ENCODE data around the gene AIP. TPM values are rescaled to one million over a fixed set of nuclear protein-coding genes. Genes with fewer than 3 reads are reported as not detected.
"Not testable (repeated sequence)": the region's sequence is repeated elsewhere in the genome, so short reads cannot be mapped to it uniquely, and the experiment has no call there.

AIP gene
- total RNA-seq, 1 donor from 2014 or later, result 42.8 TPM

- peak; percentile 88 for DNase-seq
Observed at GRCh38 chr11:67468759-67469507, 13.9 kb upstream of the AIP start, which contains the start of gene TMEM134. Gene TMEM134, minus strand, starts transcription at chr11:67469251. Its CDS starts 59 bp downstream, at chr11:67469192.

DNA sequence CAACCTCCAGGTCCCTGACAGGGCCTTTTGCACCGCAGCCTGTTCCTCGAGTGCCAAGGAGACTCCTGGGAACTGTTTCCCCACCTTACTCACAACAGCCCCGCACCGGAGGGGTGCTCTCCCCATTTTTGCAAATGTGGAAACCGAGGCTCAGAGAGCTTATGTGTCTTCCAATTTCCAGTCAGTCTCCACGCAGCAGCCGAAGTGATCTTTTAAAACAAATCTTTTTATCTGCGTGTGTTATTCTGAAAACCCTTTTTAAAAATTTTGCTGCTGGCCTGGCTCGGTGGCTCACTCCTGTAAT is 13.4 kb upstream of the AIP start:
- DNase-seq, result no peak

DNA sequence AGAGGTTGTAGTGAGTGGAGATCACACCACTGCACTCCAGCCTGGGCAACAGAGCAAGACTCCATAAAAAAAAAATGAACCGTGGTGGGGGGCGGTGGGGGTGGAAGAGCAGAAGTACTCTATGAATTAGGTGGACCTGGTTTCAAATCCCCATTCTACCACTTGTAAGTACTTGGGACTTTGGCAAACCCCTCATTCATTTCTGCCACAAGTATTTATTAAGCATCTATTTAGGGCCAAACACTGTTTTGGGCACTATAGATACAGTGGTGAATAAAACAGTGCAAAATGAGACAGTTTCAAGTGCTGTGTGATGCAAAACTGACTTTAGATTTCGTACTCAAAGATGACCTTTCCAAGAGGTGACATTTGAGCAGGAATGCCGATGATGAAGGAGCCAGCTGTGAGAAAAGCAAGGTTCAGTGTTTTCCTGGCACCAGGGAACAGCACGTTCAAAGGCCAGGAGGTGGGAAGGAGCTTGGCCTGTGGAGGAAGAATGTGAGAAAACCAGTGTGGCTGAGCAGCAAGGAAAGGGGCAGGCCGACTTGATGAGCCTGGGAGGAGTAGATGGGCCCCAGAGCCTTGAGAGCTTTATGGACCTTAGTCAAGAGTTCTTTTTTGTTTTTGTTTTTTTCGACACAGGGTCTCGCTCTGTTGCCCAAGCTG is 12.4 kb upstream of the AIP start:
- no peak for DNase-seq

DNA sequence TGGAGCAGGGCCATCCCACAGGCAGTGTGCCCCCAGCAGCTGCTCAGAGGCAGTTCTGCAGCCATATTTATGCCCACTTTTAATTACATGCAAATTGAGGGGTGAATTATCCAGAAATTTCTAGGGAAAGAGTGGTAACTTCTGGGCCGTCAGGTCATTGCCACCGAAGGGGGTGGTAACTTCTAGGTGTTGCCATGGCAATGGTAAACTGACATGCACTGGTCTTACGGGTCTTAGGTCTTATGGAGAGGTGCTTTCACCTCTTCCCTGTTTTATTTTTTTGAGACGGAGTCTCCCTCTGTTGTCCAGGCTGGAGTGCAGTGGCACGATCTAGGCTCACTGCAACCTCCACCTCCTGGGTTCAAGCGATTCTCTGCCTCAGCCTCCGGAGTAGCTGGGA is 9.9 kb upstream of the AIP start:
- no peak for DNase-seq

DNA sequence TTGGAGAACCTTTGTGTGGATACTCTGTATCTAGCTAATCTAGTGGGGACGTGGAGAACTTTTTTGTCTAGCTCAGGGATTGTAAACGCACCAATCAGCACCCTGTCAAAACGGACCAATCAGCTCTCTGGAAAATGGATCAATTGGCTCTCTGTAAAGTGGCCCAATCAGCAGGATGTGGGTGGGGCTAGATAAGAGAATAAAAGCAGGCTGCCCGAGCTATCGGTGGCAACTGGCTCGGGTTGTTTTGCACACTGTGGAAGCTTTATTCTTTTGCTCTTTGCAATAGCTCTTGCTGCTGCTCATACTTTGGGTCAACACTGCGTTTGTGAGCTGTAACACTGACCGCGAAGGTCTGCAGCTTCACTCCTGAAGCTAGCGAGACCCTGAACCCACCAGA is 6.1 kb upstream of the AIP start:
- DNase-seq, result not testable (repeated sequence)

DNA sequence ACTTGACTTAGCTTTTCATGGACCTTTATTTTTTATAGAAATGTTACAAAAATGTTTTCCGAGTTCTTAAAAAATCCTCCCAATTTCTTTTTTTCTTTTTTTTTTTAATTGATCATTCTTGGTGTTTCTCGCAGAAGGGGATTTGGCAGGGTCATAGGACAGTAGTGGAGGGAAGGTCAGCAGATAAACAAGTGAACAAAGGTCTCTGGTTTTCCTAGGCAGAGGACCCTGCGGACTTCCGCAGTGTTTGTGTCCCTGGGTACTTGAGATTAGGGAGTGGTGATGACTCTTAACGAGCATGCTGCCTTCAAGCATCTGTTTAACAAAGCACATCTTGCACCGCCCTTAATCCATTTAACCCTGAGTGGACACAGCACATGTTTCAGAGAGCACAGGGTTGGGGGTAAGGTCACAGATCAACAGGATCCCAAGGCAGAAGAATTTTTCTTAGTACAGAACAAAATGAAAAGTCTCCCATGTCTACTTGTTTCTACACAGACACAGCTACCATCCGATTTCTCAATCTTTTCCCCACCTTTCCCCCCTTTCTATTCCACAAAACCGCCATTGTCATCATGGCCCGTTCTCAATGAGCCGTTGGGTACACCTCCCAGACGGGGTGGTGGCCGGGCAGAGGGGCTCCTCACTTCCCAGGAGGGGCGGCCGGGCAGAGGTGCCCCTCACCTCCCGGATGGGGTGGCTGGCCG is 5.3 kb upstream of the AIP start:
- not testable (repeated sequence) for DNase-seq

- DNase-seq, result no peak
Observed at GRCh38 chr11:67482275-67482826, 475 bp upstream of the AIP start.

GRCh38 chr11:67483831-67484665 is 1.2 kb downstream of the AIP start:
- DNase-seq, result no peak

GRCh38 chr11:67484847-67485311 is 2.1 kb downstream of the AIP start:
- DNase-seq, result no peak

DNA sequence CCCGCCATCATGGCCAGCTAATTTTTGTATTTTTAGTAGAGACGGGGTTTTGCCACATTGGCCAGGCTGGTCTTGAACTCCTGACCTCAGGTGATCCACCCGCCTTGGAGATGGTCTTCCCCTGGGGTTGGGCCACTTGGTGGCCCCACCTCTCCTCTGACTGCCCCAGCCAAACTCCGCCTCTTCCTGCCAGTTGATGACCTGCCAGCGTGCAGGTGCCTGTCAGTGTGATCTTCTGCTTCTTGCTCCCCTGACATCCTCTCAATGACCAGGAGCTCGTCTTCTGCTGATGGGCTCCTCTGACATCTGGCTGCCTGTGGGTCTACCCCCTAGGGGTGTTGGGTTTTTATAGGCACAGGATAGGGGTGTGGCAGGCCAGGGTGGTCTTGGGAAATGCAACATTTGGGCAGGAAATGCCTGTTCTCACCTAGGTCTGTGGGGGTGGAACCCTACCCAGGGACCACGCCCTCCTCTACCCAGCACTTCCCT is 3.1 kb downstream of the AIP start:
- not testable (repeated sequence) for DNase-seq

DNA sequence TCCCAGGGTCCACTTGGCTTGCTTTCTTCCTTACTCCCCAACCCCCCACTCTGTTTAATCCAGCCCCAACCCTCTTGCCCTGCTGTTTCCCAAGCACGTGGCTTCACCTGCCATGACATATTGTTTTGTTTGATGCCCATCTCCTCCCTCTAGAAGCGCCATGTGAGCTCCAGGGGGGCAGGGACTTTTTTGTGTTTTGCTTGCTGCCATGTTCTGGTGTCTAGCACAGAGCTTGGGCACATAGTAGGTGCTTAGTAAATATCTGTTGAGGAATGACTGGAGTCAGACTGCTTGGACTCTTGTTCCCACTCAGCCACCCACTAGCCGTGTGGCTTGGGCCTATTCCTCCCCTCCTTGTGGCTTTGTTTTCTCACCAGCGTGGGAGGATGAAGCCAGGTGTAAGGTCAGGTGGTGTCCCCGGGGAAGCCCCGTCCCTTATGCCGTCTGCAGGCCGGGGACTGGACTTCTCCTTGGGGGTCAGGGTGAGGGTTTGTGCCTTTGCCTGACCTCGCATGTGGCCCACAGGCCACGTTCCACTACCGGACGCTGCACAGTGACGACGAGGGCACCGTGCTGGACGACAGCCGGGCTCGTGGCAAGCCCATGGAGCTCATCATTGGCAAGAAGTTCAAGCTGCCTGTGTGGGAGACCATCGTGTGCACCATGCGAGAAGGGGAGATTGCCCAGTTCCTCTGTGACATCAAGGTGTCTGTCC is 3.8 kb downstream of the AIP start:
- DNase-seq, result no peak

DNA sequence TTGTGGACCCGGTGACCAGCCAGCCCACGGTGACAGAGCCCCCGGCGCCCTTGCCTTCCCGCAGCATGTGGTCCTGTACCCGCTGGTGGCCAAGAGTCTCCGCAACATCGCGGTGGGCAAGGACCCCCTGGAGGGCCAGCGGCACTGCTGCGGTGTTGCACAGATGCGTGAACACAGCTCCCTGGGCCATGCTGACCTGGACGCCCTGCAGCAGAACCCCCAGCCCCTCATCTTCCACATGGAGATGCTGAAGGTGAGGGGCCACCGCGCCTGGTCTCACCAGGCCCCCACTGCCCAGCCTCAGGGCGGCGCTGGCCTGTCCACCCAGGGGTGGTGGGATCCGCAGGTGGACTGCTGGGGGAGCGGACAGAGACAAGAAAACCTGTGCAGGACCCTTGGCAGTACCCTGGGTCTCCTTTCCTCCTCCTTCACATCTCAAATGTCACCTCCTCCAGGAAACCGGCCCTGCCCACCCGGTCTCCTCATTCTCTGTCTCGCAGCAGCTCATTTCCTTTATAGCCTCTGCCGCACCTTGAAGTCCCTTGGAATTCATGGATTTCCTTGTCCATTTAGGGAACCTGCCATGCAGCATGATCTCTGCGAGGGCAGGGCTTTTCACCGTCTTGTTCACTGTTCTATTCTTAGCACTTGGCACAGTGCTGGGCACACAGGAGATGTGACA is 6.5 kb downstream of the AIP start:
- DNase-seq, result no peak

- no peak for DNase-seq
Observed at GRCh38 chr11:67489885-67490726, 7.3 kb downstream of the AIP start.

- no peak for DNase-seq
Observed at GRCh38 chr11:67490727-67491065, 7.9 kb downstream of the AIP start.

GRCh38 chr11:67491276-67492068 is 8.6 kb downstream of the AIP start:
- no peak for DNase-seq

GRCh38 chr11:67492069-67492727 is 9.4 kb downstream of the AIP start:
- no peak for DNase-seq

- no peak for DNase-seq
Observed at GRCh38 chr11:67492801-67493547, 10.1 kb downstream of the AIP start.

Measured in skin of body (tissue), 2 donors.